Measurements from ENCODE around the gene MSI2. TPM values are rescaled to one million over a fixed set of nuclear protein-coding genes. Genes with fewer than 3 reads are reported as not detected.

Gene MSI2
- total RNA-seq, 2 experiments from 2014 or later, result 131 to 164 TPM

DNA sequence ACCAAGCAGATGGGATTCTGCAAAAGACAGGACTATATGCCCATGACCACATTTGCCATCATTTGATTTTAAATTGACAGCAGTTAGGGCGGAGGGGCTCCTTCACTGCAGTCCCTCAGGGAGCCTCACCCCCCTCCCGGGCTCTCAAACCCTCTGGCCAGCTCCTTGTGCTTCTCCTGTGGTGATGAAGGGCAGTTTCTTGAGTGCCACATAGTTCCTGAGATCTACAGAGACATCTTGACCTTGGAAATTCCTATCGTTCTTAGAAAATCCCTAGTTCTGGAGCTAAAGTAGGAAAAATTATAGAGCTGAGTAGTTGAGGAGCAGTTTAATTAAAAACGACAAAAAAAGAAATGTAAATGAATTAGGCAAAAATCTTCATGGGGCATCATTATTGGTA lies 257.2 kb downstream of the MSI2 start:
- Histone ChIP-seq H3K79me2 (ENCODE audit: insufficient read depth, low read depth, low read length) (no peaks in the 10 kb centered on the region), H3K27ac (ENCODE audit: low read depth, low read length, poor library complexity, severe bottlenecking) (no peak overlapping the region), H3K4me1 (ENCODE audit: insufficient read depth, low read length, poor library complexity, severe bottlenecking) (peaks cover 33% of the 10 kb centered on the region), H3K9me2 (ENCODE audit: insufficient read depth, low read length) (no peaks in the 10 kb centered on the region), H3K4me2 (ENCODE audit: low read length) (peak overlapping the region; percentile 23; the same call in 1 of the 2 replicates), H3K36me3 (ENCODE audit: insufficient read depth, low read length) (peaks cover 6% of the 10 kb centered on the region; the same call in 1 of the 2 replicates), H3K4me3 (ENCODE audit: low read depth, low read length, poor library complexity, severe bottlenecking) (no peak overlapping the region), H4K20me1 (ENCODE audit: insufficient read depth, low read length) (no peaks in the 10 kb centered on the region), H3K9me3 (ENCODE audit: low read length) (no peaks in the 10 kb centered on the region), H2AFZ (ENCODE audit: low read length) (no peak overlapping the region)
- DNase-seq (ENCODE audit: low spot score), result no peak
- intact Hi-C loops (cut with micrococcal nuclease; ENCODE audit: unreplicated experiment), result loop anchor here (5.0 kb wide), 1 partner anchor 61 kb away; no protein-coding TSS in a partner anchor
- ChIA-PET CTCF (ENCODE audit: unreplicated experiment) (no interaction called here), POLR2A (no interaction called here)
- no TSS peak for BruUV-seq (replicated peaks)
- no peak for TF ChIP-seq EZH2phosphoT487 (IDR thresholded peaks at IDR 0.05; ENCODE audit: borderline replicate concordance, low read depth, low read length)
- TF ChIP-seq, protein P1, sequence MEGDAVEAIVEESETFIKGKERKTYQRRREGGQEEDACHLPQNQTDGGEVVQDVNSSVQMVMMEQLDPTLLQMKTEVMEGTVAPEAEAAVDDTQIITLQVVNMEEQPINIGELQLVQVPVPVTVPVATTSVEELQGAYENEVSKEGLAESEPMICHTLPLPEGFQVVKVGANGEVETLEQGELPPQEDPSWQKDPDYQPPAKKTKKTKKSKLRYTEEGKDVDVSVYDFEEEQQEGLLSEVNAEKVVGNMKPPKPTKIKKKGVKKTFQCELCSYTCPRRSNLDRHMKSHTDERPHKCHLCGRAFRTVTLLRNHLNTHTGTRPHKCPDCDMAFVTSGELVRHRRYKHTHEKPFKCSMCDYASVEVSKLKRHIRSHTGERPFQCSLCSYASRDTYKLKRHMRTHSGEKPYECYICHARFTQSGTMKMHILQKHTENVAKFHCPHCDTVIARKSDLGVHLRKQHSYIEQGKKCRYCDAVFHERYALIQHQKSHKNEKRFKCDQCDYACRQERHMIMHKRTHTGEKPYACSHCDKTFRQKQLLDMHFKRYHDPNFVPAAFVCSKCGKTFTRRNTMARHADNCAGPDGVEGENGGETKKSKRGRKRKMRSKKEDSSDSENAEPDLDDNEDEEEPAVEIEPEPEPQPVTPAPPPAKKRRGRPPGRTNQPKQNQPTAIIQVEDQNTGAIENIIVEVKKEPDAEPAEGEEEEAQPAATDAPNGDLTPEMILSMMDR (conservative IDR thresholded peaks at IDR 0.05; ENCODE audit: low read length), result no peak

DNA sequence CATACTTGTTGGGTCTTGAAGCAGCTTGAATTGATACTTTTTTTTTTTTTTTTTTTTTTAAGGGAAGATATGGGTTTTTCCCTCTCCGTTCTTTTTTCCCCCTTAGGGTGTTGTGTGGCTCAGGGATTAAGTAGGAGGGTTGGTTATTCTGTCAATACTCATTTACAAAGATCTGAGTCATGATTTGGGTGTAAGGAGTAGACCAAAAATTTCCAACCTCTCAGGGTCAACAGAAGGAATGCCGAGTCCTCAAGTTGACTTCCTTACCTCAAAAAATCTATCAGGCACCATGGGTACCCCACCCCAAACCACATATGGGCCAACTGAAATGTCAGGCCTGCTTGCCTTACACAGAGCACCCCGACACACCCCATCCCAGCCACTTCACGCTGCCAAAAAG lies 258.3 kb downstream of the MSI2 start:
- Histone ChIP-seq H3K79me2 (ENCODE audit: insufficient read depth, low read depth, low read length) (no peaks in the 10 kb centered on the region), H3K4me1 (ENCODE audit: insufficient read depth, low read length, poor library complexity, severe bottlenecking) (peaks cover 33% of the 10 kb centered on the region), H3K4me2 (ENCODE audit: low read length) (no peak overlapping the region), H4K20me1 (ENCODE audit: insufficient read depth, low read length) (no peaks in the 10 kb centered on the region), H3K9me2 (ENCODE audit: insufficient read depth, low read length) (no peaks in the 10 kb centered on the region), H3K9me3 (ENCODE audit: low read length) (no peaks in the 10 kb centered on the region), H3K27ac (ENCODE audit: low read depth, low read length, poor library complexity, severe bottlenecking) (no peak overlapping the region), H3K4me3 (ENCODE audit: low read depth, low read length, poor library complexity, severe bottlenecking) (no peak overlapping the region), H2AFZ (ENCODE audit: low read length) (no peak overlapping the region), H3K36me3 (ENCODE audit: insufficient read depth, low read length) (peaks cover 6% of the 10 kb centered on the region; the same call in 1 of the 2 replicates)
- intact Hi-C loops (cut with micrococcal nuclease; ENCODE audit: unreplicated experiment), result loop anchor here (5.0 kb wide), 2 partner anchors 62 to 272 kb away; no protein-coding TSS in a partner anchor
- TF ChIP-seq, protein P1 (conservative IDR thresholded peaks at IDR 0.05; ENCODE audit: low read length), result no peak
- no peak for TF ChIP-seq EZH2phosphoT487 (IDR thresholded peaks at IDR 0.05; ENCODE audit: borderline replicate concordance, low read depth, low read length)
- no peak for DNase-seq (ENCODE audit: low spot score)
- ChIA-PET CTCF (ENCODE audit: unreplicated experiment) (no interaction called here), POLR2A (interaction anchor here (0.7 to 1.2 kb wide), 4 partner anchors 12 to 167 kb away, joined by 3 to 7 read pairs (median 4); no protein-coding TSS in a partner anchor)
- BruUV-seq (replicated peaks), result no TSS peak

DNA sequence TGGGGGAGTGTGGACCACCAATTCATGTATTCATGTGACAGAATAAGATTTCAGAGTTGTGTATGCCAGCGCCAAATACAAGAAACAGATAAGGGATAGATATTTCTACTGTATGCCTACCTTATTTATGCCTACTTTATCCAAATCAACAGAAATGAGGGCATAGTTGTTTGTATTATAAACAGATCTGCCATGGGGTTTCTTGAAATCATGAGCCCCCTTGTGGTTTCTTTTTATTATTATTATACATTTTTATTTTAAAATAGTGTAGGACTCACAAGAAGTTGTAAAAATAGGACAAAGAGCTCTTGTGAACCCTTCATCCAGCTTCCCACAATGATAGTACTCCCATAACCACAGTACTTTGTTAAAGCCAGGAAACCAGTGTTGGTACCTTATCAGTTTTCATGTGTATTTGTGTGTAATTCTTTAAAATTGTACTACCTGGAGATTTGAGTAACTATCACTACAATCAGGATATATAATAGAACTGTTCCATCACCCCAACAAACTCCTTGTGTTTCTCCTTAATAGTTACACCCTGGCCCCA lies 259.4 kb downstream of the MSI2 start:
- Histone ChIP-seq H4K20me1 (ENCODE audit: insufficient read depth, low read length) (no peaks in the 10 kb centered on the region), H3K27ac (ENCODE audit: low read depth, low read length, poor library complexity, severe bottlenecking) (no peak overlapping the region), H3K4me1 (ENCODE audit: insufficient read depth, low read length, poor library complexity, severe bottlenecking) (peaks cover 33% of the 10 kb centered on the region), H3K36me3 (ENCODE audit: insufficient read depth, low read length) (peaks cover 6% of the 10 kb centered on the region; the same call in 1 of the 2 replicates), H3K79me2 (ENCODE audit: insufficient read depth, low read depth, low read length) (no peaks in the 10 kb centered on the region), H3K9me2 (ENCODE audit: insufficient read depth, low read length) (no peaks in the 10 kb centered on the region), H3K9me3 (ENCODE audit: low read length) (no peaks in the 10 kb centered on the region), H3K4me2 (ENCODE audit: low read length) (no peak overlapping the region), H3K4me3 (ENCODE audit: low read depth, low read length, poor library complexity, severe bottlenecking) (no peak overlapping the region), H2AFZ (ENCODE audit: low read length) (no peak overlapping the region)
- CTCF ChIA-PET (ENCODE audit: unreplicated experiment), result no interaction called here
- BruUV-seq (replicated peaks), result no TSS peak
- POLR2A ChIA-PET, result interaction anchor here (1.1 kb wide), 1 partner anchor 107 kb away, joined by 4 read pairs; no protein-coding TSS in a partner anchor
- TF ChIP-seq, protein P1 (conservative IDR thresholded peaks at IDR 0.05; ENCODE audit: low read length), result no peak; the same call in 1 of the 2 replicates
- no peak for TF ChIP-seq EZH2phosphoT487 (IDR thresholded peaks at IDR 0.05; ENCODE audit: borderline replicate concordance, low read depth, low read length)
- intact Hi-C loops (cut with micrococcal nuclease; ENCODE audit: unreplicated experiment), result loop anchor here (5.0 kb wide), 1 partner anchor 273 kb away; no protein-coding TSS in a partner anchor
- DNase-seq (ENCODE audit: low spot score), result peak; percentile 36
